ENCODE data around the gene RAD9A. TPM values are rescaled to one million over a fixed set of nuclear protein-coding genes. Genes with fewer than 3 reads are reported as not detected.
"Not testable (repeated sequence)": the region's sequence is repeated elsewhere in the genome, so short reads cannot be mapped to it uniquely, and the experiment has no call there.

Gene RAD9A
- total RNA-seq, 2 donors from 2014 or later = 30.2 to 49.4 TPM

- intact Hi-C loops (cut with DNase I) = no loop called here
These were observed 7.1 kb downstream of the RAD9A start for GRCh38 chr11:67398661-67399563.

GRCh38 chr11:67400251-67400941 is 8.6 kb downstream of the RAD9A start:
- peaks cover 6 to 13% of the 10 kb centered on the region in 2 donors for H3K36me3 ChIP-seq
- TF ChIP-seq POLR2AphosphoS5 (IDR thresholded peaks at IDR 0.05) = no peak
- no peak for TF ChIP-seq CTCF (IDR thresholded peaks at IDR 0.05)
- no peak for TF ChIP-seq POLR2A (IDR thresholded peaks at IDR 0.05)
- H3K4me1 ChIP-seq (replicated peaks) = peaks cover 15% of the 10 kb centered on the region
- no peaks in the 10 kb centered on the region for H3K9me3 ChIP-seq
- H3K27ac ChIP-seq = peak overlapping the region; percentile 86 to 96
- no peak for DNase-seq (ENCODE audit: low spot score)
- intact Hi-C loops (cut with DNase I) = loop anchor here (5.0 kb wide), 2 partner anchors 67 to 107 kb away; partner anchors contain the start of genes CDK2AP2, PITPNM1 and TMEM134
- WGBS = 32% methylated on average over 23 of the region's 23 CpGs
- H3K4me3 ChIP-seq = peak overlapping the region; percentile 67 to 94
- no peaks in the 10 kb centered on the region for H3K27me3 ChIP-seq (replicated peaks; ENCODE audit: insufficient read depth)

More at GRCh38 chr11:67398661-67399563, 7.1 kb downstream of the RAD9A start:
- DNase-seq (ENCODE audit: low spot score) = no peak
- TF ChIP-seq CTCF (IDR thresholded peaks at IDR 0.05) (no peak), POLR2AphosphoS5 (IDR thresholded peaks at IDR 0.05) (no peak), POLR2A (IDR thresholded peaks at IDR 0.05) (no peak)
- peaks cover 15% of the 10 kb centered on the region for H3K4me1 ChIP-seq (replicated peaks)
- no peaks in the 10 kb centered on the region for H3K9me3 ChIP-seq
- H3K27me3 ChIP-seq (replicated peaks; ENCODE audit: insufficient read depth) = no peaks in the 10 kb centered on the region
- peaks cover 6 to 13% of the 10 kb centered on the region in 2 donors for H3K36me3 ChIP-seq
- no peak overlapping the region for H3K4me3 ChIP-seq
- H3K27ac ChIP-seq = no peak overlapping the region
- 81% methylated on average over 31 of the region's 31 CpGs for WGBS

GRCh38 chr11:67400942-67401494 is 9.2 kb downstream of the RAD9A start:
- Histone ChIP-seq H3K9me3 (no peaks in the 10 kb centered on the region), H3K27me3 (replicated peaks; ENCODE audit: insufficient read depth) (no peaks in the 10 kb centered on the region), H3K36me3 (peaks cover 6 to 13% of the 10 kb centered on the region in 2 donors), H3K4me1 (replicated peaks) (peaks cover 15% of the 10 kb centered on the region), H3K27ac (peak overlapping the region; percentile 86 to 96), H3K4me3 (peak overlapping the region; percentile 67 to 94)
- no peak for TF ChIP-seq POLR2AphosphoS5 (IDR thresholded peaks at IDR 0.05)
- no peak for TF ChIP-seq CTCF (IDR thresholded peaks at IDR 0.05)
- no peak for TF ChIP-seq POLR2A (IDR thresholded peaks at IDR 0.05)
- WGBS = 6% methylated on average over 14 of the region's 27 CpGs
- DNase-seq (ENCODE audit: low spot score) = no peak
- intact Hi-C loops (cut with DNase I) = loop anchor here (5.0 kb wide), 2 partner anchors 66 to 106 kb away; partner anchors contain the start of genes CDK2AP2, PITPNM1 and TMEM134

GRCh38 chr11:67401495-67402191 is 9.9 kb downstream of the RAD9A start, which contains the start of gene PPP1CA:
PPP1CA (minus strand) TSS chr11:67401858; CDS start chr11:67401782, 76 bp downstream.
- Histone ChIP-seq H3K27me3 (replicated peaks; ENCODE audit: insufficient read depth) (no peaks in the 10 kb centered on the region), H3K36me3 (peaks cover 6 to 13% of the 10 kb centered on the region in 2 donors), H3K9me3 (no peaks in the 10 kb centered on the region), H3K4me1 (replicated peaks) (peaks cover 15% of the 10 kb centered on the region), H3K27ac (peak within 1 kb of the TSS; percentile 86 to 96), H3K4me3 (peak within 1 kb of the TSS; percentile 67 to 94)
- TF ChIP-seq POLR2A (IDR thresholded peaks at IDR 0.05) = peak; percentile 67
- TF ChIP-seq POLR2AphosphoS5 (IDR thresholded peaks at IDR 0.05) = peak; percentile 69
- TF ChIP-seq CTCF (IDR thresholded peaks at IDR 0.05) = peak; percentile 38 to 82 (median 42)
- intact Hi-C loops (cut with DNase I) = loop anchor here (5.0 kb wide), 2 partner anchors 66 to 106 kb away; partner anchors contain the start of genes CDK2AP2, PITPNM1 and TMEM134
- peak; percentile 86 for DNase-seq (ENCODE audit: low spot score)
- WGBS = 3% methylated on average over 36 of the region's 73 CpGs

- not testable (repeated sequence) for H3K9me3 ChIP-seq; DNase-seq (ENCODE audit: low spot score); H3K27me3 ChIP-seq (replicated peaks; ENCODE audit: insufficient read depth)
- peaks cover 15% of the 10 kb centered on the region for H3K4me1 ChIP-seq (replicated peaks)
- peak overlapping the region in 1 of 2 donors; percentile 94 for H3K4me3 ChIP-seq
- 56% methylated on average over 19 of the region's 19 CpGs for WGBS
- H3K36me3 ChIP-seq = peaks cover 6 to 13% of the 10 kb centered on the region in 2 donors
- H3K27ac ChIP-seq = peak overlapping the region; percentile 86 to 96
- intact Hi-C loops (cut with DNase I) = loop anchor here (5.0 kb wide), 2 partner anchors 65 to 105 kb away; partner anchors contain the start of genes CDK2AP2, PITPNM1 and TMEM134
These were observed 10.5 kb downstream of the RAD9A start for GRCh38 chr11:67402192-67402839.

GRCh38 chr11:67403085-67403484 is 11.3 kb downstream of the RAD9A start:
- not testable (repeated sequence) for H3K27me3 ChIP-seq (replicated peaks; ENCODE audit: insufficient read depth); H3K9me3 ChIP-seq
- WGBS = 95% methylated on average over 9 of the region's 9 CpGs

More at GRCh38 chr11:67403085-67403484, 11.3 kb downstream of the RAD9A start:
- H3K27ac ChIP-seq; DNase-seq (ENCODE audit: low spot score); H3K4me3 ChIP-seq: not testable (repeated sequence)
- peaks cover 6 to 13% of the 10 kb centered on the region in 2 donors for H3K36me3 ChIP-seq
- intact Hi-C loops (cut with DNase I) = loop anchor here (5.0 kb wide), 2 partner anchors 64 to 104 kb away; partner anchors contain the start of genes CDK2AP2, PITPNM1 and TMEM134
- H3K4me1 ChIP-seq (replicated peaks) = peaks cover 15% of the 10 kb centered on the region

All from prostate gland (tissue), 2 donors.